ENCODE results near the gene CSNK1G2. TPM values are rescaled to one million over a fixed set of nuclear protein-coding genes. Genes with fewer than 3 reads are reported as not detected.

Gene CSNK1G2
- total and polyA plus RNA-seq, 7 donors = 22.3 to 49.8 (median 33.2) TPM

GRCh38 chr19:1918975-1919374 lies 22.0 kb upstream of the CSNK1G2 start:
- H3K27me3 ChIP-seq (ENCODE audit: insufficient read depth in 3 of 3, low read length in 2 of 3) = no peaks in the 10 kb centered on the region
- no peak for TF ChIP-seq CTCF (IDR thresholded peaks at IDR 0.05)
- no peaks in the 10 kb centered on the region for H3K9me3 ChIP-seq
- WGBS, 3 donors = 89 to 97% (median 94%) methylated on average over 28 of the region's 28 CpGs
- intact Hi-C loops (cut with DNase I) = no loop called here
- H3K4me1 ChIP-seq = no peaks in the 10 kb centered on the region
- H3K27ac ChIP-seq = no peak overlapping the region
- ATAC-seq (peak in 2 of 4 donors; percentile 5 to 9), DNase-seq (no peak)
- H3K4me3 ChIP-seq = no peak overlapping the region
- peaks cover 0 to 56% of the 10 kb centered on the region in 2 donors for H3K36me3 ChIP-seq (ENCODE audit: insufficient read depth in 1 of 2, low read depth in 1 of 2)

GRCh38 chr19:1920644-1921043 lies 20.3 kb upstream of the CSNK1G2 start:
- no peaks in the 10 kb centered on the region for H3K27me3 ChIP-seq (ENCODE audit: insufficient read depth in 3 of 3, low read length in 2 of 3)
- intact Hi-C loops (cut with DNase I) = no loop called here
- no peak overlapping the region for H3K27ac ChIP-seq
- no peak for TF ChIP-seq CTCF (IDR thresholded peaks at IDR 0.05)
- peaks cover 0 to 66% of the 10 kb centered on the region in 2 donors for H3K36me3 ChIP-seq (ENCODE audit: insufficient read depth in 1 of 2, low read depth in 1 of 2)
- H3K9me3 ChIP-seq = no peaks in the 10 kb centered on the region
- H3K4me1 ChIP-seq = no peaks in the 10 kb centered on the region
- no peak overlapping the region for H3K4me3 ChIP-seq
- WGBS, 3 donors = 91 to 92% (median 91%) methylated on average over 18 to 19 of the region's 19 CpGs
- no peak for DNase-seq
- ATAC-seq = no peak

GRCh38 chr19:1921326-1921725 lies 19.6 kb upstream of the CSNK1G2 start:
- WGBS, 3 donors = 91 to 100% (median 94%) methylated on average over 13 to 19 of the region's 19 CpGs
- ATAC-seq = no peak
- Histone ChIP-seq H3K27ac (no peak overlapping the region), H3K9me3 (no peaks in the 10 kb centered on the region), H3K4me3 (no peak overlapping the region), H3K27me3 (ENCODE audit: insufficient read depth in 3 of 3, low read length in 2 of 3) (no peaks in the 10 kb centered on the region), H3K36me3 (ENCODE audit: insufficient read depth in 1 of 2, low read depth in 1 of 2) (peaks cover 0 to 66% of the 10 kb centered on the region in 2 donors), H3K4me1 (no peaks in the 10 kb centered on the region)
- DNase-seq = no peak
- no peak for TF ChIP-seq CTCF (IDR thresholded peaks at IDR 0.05)
- intact Hi-C loops (cut with DNase I) = no loop called here

- WGBS, 3 donors = 94 to 98% (median 96%) methylated on average over 15 of the region's 15 CpGs
- Histone ChIP-seq H3K36me3 (ENCODE audit: insufficient read depth in 1 of 2, low read depth in 1 of 2) (peaks cover 0 to 66% of the 10 kb centered on the region in 2 donors), H3K27ac (no peak overlapping the region), H3K4me3 (no peak overlapping the region), H3K27me3 (ENCODE audit: insufficient read depth in 3 of 3, low read length in 2 of 3) (no peaks in the 10 kb centered on the region), H3K4me1 (no peaks in the 10 kb centered on the region), H3K9me3 (no peaks in the 10 kb centered on the region)
- TF ChIP-seq CTCF (IDR thresholded peaks at IDR 0.05) = no peak
- DNase-seq (no peak), ATAC-seq (peak in 1 of 4 donors; percentile 16)
- intact Hi-C loops (cut with DNase I) = no loop called here
Observed at GRCh38 chr19:1921825-1922224, 19.1 kb upstream of the CSNK1G2 start.

- no peaks in the 10 kb centered on the region for H3K4me1 ChIP-seq
- peaks cover 0 to 64% of the 10 kb centered on the region in 2 donors for H3K36me3 ChIP-seq (ENCODE audit: insufficient read depth in 1 of 2, low read depth in 1 of 2)
- H3K4me3 ChIP-seq = no peak overlapping the region
- no peaks in the 10 kb centered on the region for H3K9me3 ChIP-seq
- DNase-seq = no peak
- 93 to 97% (median 95%) methylated on average over 23 of the region's 23 CpGs for WGBS, 3 donors
- no peak for TF ChIP-seq CTCF (IDR thresholded peaks at IDR 0.05)
- no peaks in the 10 kb centered on the region for H3K27me3 ChIP-seq (ENCODE audit: insufficient read depth in 3 of 3, low read length in 2 of 3)
- intact Hi-C loops (cut with DNase I) = no loop called here
- H3K27ac ChIP-seq = no peak overlapping the region
- ATAC-seq = no peak
Observed at GRCh38 chr19:1922803-1923202, 18.2 kb upstream of the CSNK1G2 start.
